Lower leg skin (tissue), 3 donors: ENCODE results near the gene ANKRD45.
"Not testable (repeated sequence)": the region's sequence is repeated elsewhere in the genome, so short reads cannot be mapped to it uniquely, and the experiment has no call there.

Experiments
- POLR2A ChIP-seq, 2 donors: fragments of 450-650 bp; IDR thresholded peaks; one replicate each; pipeline ENCODE4 v1.6.1; 2016 to 2017; ENCODE audit warnings: antibody characterized with exemption in 2 of 2, mild to moderate bottlenecking in 1 of 2, moderate library complexity in 1 of 2
- TF ChIP-seq, protein P1 (sequence below), 3 donors: fragments of 450-650 bp; IDR thresholded peaks; one replicate each; pipeline ENCODE4 v1.5.1; 2016; ENCODE audit warnings: antibody characterized with exemption in 3 of 3, mild to moderate bottlenecking in 3 of 3, moderate library complexity in 2 of 3

DNA sequence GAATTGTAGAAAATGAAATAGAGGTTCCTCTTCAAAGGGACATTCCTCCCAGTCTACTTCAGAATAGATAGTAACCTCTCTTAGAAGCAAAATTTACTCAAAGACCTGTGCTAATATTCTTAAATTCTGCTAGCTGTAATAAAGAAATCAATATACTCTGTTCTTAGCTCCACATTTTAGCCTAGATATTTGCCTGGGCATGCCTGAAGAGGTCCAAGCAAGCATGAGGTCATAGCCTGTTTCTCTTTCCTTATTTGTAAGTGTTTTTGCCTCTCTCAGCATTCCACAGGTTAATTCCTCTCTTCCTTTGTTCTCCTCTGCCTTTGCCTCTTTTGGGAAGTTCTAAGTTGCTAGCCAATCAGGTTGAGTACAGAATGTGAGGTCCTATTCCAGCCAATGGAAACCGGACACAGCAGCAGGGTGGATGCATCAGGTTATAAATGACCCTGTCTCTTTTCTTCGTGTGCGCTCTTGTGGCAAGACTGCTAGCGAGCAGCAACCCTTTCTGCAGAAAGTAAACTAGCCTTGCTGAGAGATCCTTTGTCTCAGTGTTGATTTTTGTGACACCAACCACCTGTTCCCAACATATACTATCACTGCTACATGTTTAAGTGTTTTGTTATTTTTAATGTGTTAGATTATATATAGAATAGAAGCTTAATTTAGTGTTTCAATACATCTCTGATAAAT lies 27.1 kb downstream of the ANKRD45 start:
- TF ChIP-seq, protein P1, sequence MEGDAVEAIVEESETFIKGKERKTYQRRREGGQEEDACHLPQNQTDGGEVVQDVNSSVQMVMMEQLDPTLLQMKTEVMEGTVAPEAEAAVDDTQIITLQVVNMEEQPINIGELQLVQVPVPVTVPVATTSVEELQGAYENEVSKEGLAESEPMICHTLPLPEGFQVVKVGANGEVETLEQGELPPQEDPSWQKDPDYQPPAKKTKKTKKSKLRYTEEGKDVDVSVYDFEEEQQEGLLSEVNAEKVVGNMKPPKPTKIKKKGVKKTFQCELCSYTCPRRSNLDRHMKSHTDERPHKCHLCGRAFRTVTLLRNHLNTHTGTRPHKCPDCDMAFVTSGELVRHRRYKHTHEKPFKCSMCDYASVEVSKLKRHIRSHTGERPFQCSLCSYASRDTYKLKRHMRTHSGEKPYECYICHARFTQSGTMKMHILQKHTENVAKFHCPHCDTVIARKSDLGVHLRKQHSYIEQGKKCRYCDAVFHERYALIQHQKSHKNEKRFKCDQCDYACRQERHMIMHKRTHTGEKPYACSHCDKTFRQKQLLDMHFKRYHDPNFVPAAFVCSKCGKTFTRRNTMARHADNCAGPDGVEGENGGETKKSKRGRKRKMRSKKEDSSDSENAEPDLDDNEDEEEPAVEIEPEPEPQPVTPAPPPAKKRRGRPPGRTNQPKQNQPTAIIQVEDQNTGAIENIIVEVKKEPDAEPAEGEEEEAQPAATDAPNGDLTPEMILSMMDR (IDR thresholded peaks at IDR 0.05): not testable (repeated sequence)
- not testable (repeated sequence) for TF ChIP-seq POLR2A (IDR thresholded peaks at IDR 0.05)
